Amniotic epithelial cell (primary cell): Measurements from ENCODE around the gene TSLP.

Experiments used
- DNase-seq: peaks from one replicate; pipeline ENCODE4 v3.0.0-alpha.2; 2010; ENCODE audit warnings: low read depth

TSLP gene

GRCh38 chr5:111095982-111096381 is 24.5 kb downstream of the TSLP start:
- DNase-seq: no peak

GRCh38 chr5:111099058-111099778 is 27.7 kb downstream of the TSLP start:
- DNase-seq: no peak

- DNase-seq: no peak
Observed at GRCh38 chr5:111106320-111106948, 34.9 kb downstream of the TSLP start.

- DNase-seq: no peak
Observed at GRCh38 chr5:111107371-111107770, 35.9 kb downstream of the TSLP start.

- DNase-seq: no peak
Observed at GRCh38 chr5:111111956-111112355, 40.4 kb downstream of the TSLP start.

- DNase-seq: no peak
Observed at GRCh38 chr5:111113678-111114077, 42.2 kb downstream of the TSLP start.

GRCh38 chr5:111115229-111115628 is 43.7 kb downstream of the TSLP start:
- DNase-seq: no peak

- no peak for DNase-seq
Observed at GRCh38 chr5:111116550-111116949, 45.0 kb downstream of the TSLP start.

- DNase-seq: no peak
Observed at GRCh38 chr5:111117136-111117535, 45.6 kb downstream of the TSLP start.

GRCh38 chr5:111119221-111119620 is 47.7 kb downstream of the TSLP start:
- no peak for DNase-seq

- DNase-seq: no peak
Observed at GRCh38 chr5:111119856-111120255, 48.3 kb downstream of the TSLP start.

- no peak for DNase-seq
Observed at GRCh38 chr5:111120911-111121310, 49.4 kb downstream of the TSLP start.

GRCh38 chr5:111121926-111122325 is 50.4 kb downstream of the TSLP start:
- no peak for DNase-seq

GRCh38 chr5:111122398-111122797 is 50.9 kb downstream of the TSLP start:
- DNase-seq: no peak

- no peak for DNase-seq
Observed at GRCh38 chr5:111124793-111125192, 53.3 kb downstream of the TSLP start.

GRCh38 chr5:111126896-111127295 is 55.4 kb downstream of the TSLP start:
- DNase-seq: no peak
